OCI-LY1 (cell line): ENCODE results near the gene DMTF1.

Experiments
- H2AFZ ChIP-seq: fragments of 200-600 bp; sonication (generic), shearing (Covaris generic); 2 replicates; pipeline ENCODE4 v1.6.0; 2014; ENCODE audit warnings: antibody characterized with exemption, mild to moderate bottlenecking, low read length
- H3F3A ChIP-seq: fragments of 200-600 bp; sonication (generic), shearing (Covaris generic); 2 replicates; pipeline ENCODE4 v1.6.0; 2014; ENCODE audit warnings: mild to moderate bottlenecking, antibody characterized with exemption, low read length, moderate library complexity; ENCODE audit not compliant: insufficient read depth
- H3K27ac ChIP-seq: fragments of 200-600 bp; sonication (generic); 2 replicates; pipeline ENCODE4 v1.5.1; 2014; ENCODE audit warnings: low read length, mixed run types, mild to moderate bottlenecking, low read depth; ENCODE audit not compliant: poor library complexity, severe bottlenecking
- H3K27me3 ChIP-seq: fragments of 200-600 bp; sonication (generic); 2 replicates; pipeline ENCODE4 v1.6.0; 2014; ENCODE audit warnings: antibody characterized with exemption, mild to moderate bottlenecking, low read length, moderate library complexity; ENCODE audit not compliant: insufficient read depth
- H3K36me3 ChIP-seq: fragments of 200-600 bp; sonication (generic); 2 replicates; pipeline ENCODE4 v1.6.1; 2014; ENCODE audit warnings: mild to moderate bottlenecking, antibody characterized with exemption, low read length, moderate library complexity, mixed read lengths; ENCODE audit not compliant: insufficient read depth
- H3K4me1 ChIP-seq: fragments of 200-600 bp; sonication (generic); 2 replicates; pipeline ENCODE4 v1.5.1; 2014; ENCODE audit warnings: mild to moderate bottlenecking, low read length, moderate library complexity; ENCODE audit not compliant: insufficient read depth, severe bottlenecking
- H3K4me2 ChIP-seq: fragments of 200-600 bp; sonication (generic), shearing (Covaris generic); 2 replicates; pipeline ENCODE4 v1.6.1; 2014; ENCODE audit warnings: low read length
- H3K4me3 ChIP-seq: fragments of 200-600 bp; sonication (generic); 2 replicates; pipeline ENCODE4 v1.5.1; 2014; ENCODE audit warnings: low read length, low read depth, mild to moderate bottlenecking, mixed read lengths; ENCODE audit not compliant: poor library complexity, severe bottlenecking
- H3K79me2 ChIP-seq: fragments of 200-600 bp; shearing (Covaris generic); 2 replicates; pipeline ENCODE4 v1.6.1; 2016; ENCODE audit warnings: mixed run types, low read length, mixed read lengths; ENCODE audit not compliant: insufficient read depth
- H3K9ac ChIP-seq: fragments of 200-600 bp; sonication (generic), shearing (Covaris generic); 2 replicates; pipeline ENCODE4 v1.6.1; 2014; ENCODE audit warnings: mild to moderate bottlenecking, low read length, mixed read lengths
- H3K9me2 ChIP-seq: fragments of 200-600 bp; sonication (generic), shearing (Covaris generic); 2 replicates; pipeline ENCODE4 v1.6.1; 2014; ENCODE audit warnings: low read depth, mild to moderate bottlenecking, low read length, mixed read lengths
- H3K9me3 ChIP-seq: fragments of 200-600 bp; shearing (Covaris generic); 2 replicates; pipeline ENCODE4 v1.6.1; 2014; ENCODE audit warnings: low read length, mixed read lengths
- H4K20me1 ChIP-seq: fragments of 200-600 bp; sonication (generic), shearing (Covaris generic); 2 replicates; pipeline ENCODE4 v1.6.0; 2016; ENCODE audit warnings: mild to moderate bottlenecking, low read length; ENCODE audit not compliant: insufficient read depth
- EZH2 ChIP-seq: fragments of 200-600 bp; sonication (generic), shearing (Covaris generic); IDR thresholded peaks from 2 replicates; pipeline ENCODE4 v1.8.0; 2017; ENCODE audit warnings: borderline replicate concordance, mixed run types, mild to moderate bottlenecking, antibody characterized with exemption, low read length, moderate library complexity, mixed read lengths
- TF ChIP-seq, protein P1 (sequence below): fragments of 200-600 bp; sonication (generic), shearing (Covaris generic); IDR thresholded peaks from 2 replicates; pipeline ENCODE4 v1.5.1; 2017; ENCODE audit warnings: mild to moderate bottlenecking, antibody characterized with exemption, low read length, moderate library complexity, mixed read lengths

DMTF1 gene

GRCh38 chr7:87210506-87210905, 58.3 kb downstream of the DMTF1 start:
- TF ChIP-seq EZH2, result no peak
- TF ChIP-seq, protein P1, sequence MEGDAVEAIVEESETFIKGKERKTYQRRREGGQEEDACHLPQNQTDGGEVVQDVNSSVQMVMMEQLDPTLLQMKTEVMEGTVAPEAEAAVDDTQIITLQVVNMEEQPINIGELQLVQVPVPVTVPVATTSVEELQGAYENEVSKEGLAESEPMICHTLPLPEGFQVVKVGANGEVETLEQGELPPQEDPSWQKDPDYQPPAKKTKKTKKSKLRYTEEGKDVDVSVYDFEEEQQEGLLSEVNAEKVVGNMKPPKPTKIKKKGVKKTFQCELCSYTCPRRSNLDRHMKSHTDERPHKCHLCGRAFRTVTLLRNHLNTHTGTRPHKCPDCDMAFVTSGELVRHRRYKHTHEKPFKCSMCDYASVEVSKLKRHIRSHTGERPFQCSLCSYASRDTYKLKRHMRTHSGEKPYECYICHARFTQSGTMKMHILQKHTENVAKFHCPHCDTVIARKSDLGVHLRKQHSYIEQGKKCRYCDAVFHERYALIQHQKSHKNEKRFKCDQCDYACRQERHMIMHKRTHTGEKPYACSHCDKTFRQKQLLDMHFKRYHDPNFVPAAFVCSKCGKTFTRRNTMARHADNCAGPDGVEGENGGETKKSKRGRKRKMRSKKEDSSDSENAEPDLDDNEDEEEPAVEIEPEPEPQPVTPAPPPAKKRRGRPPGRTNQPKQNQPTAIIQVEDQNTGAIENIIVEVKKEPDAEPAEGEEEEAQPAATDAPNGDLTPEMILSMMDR, result no peak
- H3F3A ChIP-seq, result no peaks in the 10 kb centered on the region
- no peaks in the 10 kb centered on the region for H3K9me2 ChIP-seq
- H3K27me3 ChIP-seq, result no peaks in the 10 kb centered on the region
- no peak overlapping the region for H3K27ac ChIP-seq
- no peak overlapping the region for H3K4me3 ChIP-seq
- 0 out of 2 replicates have a peak, but pooled peaks cover 5% of the 10 kb centered on the region for H4K20me1 ChIP-seq
- peaks cover 26% of the 10 kb centered on the region for H3K9me3 ChIP-seq
- no peak overlapping the region for H3K9ac ChIP-seq
- H3K4me1 ChIP-seq, result peaks cover 42% of the 10 kb centered on the region
- peaks cover 83% of the 10 kb centered on the region for H3K36me3 ChIP-seq
- H3K4me2 ChIP-seq, result no peak overlapping the region
- H2AFZ ChIP-seq, result no peak overlapping the region
- peaks cover 97% of the 10 kb centered on the region for H3K79me2 ChIP-seq

GRCh38 chr7:87212498-87212897, 60.2 kb downstream of the DMTF1 start:
- peak overlapping the region; percentile 52 for H3K4me2 ChIP-seq
- peak overlapping the region; percentile 98 for H3K27ac ChIP-seq

DNA sequence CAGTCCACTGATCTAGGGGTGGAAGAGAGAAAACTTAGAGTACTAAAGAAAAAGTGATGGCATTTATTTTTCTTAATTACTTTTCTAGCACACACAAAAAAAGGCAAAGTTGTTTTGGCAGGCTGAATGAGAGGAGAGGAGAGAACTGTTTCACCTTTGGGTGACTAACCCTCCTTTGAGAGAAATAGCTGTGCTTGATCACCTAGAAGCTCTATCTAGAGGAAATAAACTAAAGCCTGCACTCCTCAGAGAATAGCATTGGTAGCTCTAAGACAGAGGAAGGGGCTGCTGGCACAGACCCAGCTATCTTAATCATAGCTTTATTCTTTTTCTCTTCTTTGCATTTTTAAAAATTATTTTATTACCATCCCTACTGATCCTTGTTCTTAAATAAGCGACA, 61.0 kb downstream of the DMTF1 start:
- peak overlapping the region; percentile 52 for H3K4me2 ChIP-seq
- peak overlapping the region; percentile 98 for H3K27ac ChIP-seq
- no peak overlapping the region for H2AFZ ChIP-seq
- H3K9me3 ChIP-seq, result peaks cover 8% of the 10 kb centered on the region
- H3K36me3 ChIP-seq, result peaks cover 72% of the 10 kb centered on the region
- H4K20me1 ChIP-seq, result 0 out of 2 replicates have a peak, but pooled peaks cover 5% of the 10 kb centered on the region
- peaks cover 69% of the 10 kb centered on the region for H3K4me1 ChIP-seq
- peaks cover 87% of the 10 kb centered on the region for H3K79me2 ChIP-seq
- no peak for TF ChIP-seq EZH2
- TF ChIP-seq, protein P1, result no peak
- no peaks in the 10 kb centered on the region for H3K27me3 ChIP-seq
- peak overlapping the region; percentile 36 for H3K4me3 ChIP-seq
- H3K9me2 ChIP-seq, result no peaks in the 10 kb centered on the region
- peaks cover 15% of the 10 kb centered on the region for H3F3A ChIP-seq
- H3K9ac ChIP-seq, result peak overlapping the region; percentile 40

More at GRCh38 chr7:87212498-87212897, 60.2 kb downstream of the DMTF1 start:
- Histone ChIP-seq H3K4me1 (peaks cover 62% of the 10 kb centered on the region), H3K27me3 (no peaks in the 10 kb centered on the region), H3K9ac (peak overlapping the region; percentile 40; the same call in 1 of the 2 replicates), H3K36me3 (peaks cover 71% of the 10 kb centered on the region), H3K79me2 (peaks cover 87% of the 10 kb centered on the region), H3K9me3 (peaks cover 11% of the 10 kb centered on the region), H3K4me3 (peak overlapping the region; percentile 36), H3F3A (peaks cover 9% of the 10 kb centered on the region), H2AFZ (no peak overlapping the region), H4K20me1 (0 out of 2 replicates have a peak, but pooled peaks cover 5% of the 10 kb centered on the region), H3K9me2 (no peaks in the 10 kb centered on the region)
- TF ChIP-seq EZH2, result no peak
- TF ChIP-seq, protein P1, result no peak
